Superior temporal gyrus (tissue), 1 donor: Measurements from ENCODE around the gene CLASP1.
"Not testable (repeated sequence)": the region's sequence is repeated elsewhere in the genome, so short reads cannot be mapped to it uniquely, and the experiment has no call there.

ENCODE experiments used
- DNase-seq: peaks from one replicate; pipeline ENCODE4 v3.0.0-alpha.2; 2016; ENCODE audit errors: extremely low spot score

CLASP1 gene

GRCh38 chr2:121662656-121663055 is 13.4 kb upstream of the CLASP1 start:
- DNase-seq: no peak

- DNase-seq: no peak
Observed at GRCh38 chr2:121659933-121660332, 10.7 kb upstream of the CLASP1 start.

- DNase-seq: not testable (repeated sequence)
Observed at GRCh38 chr2:121658393-121658792, 9.1 kb upstream of the CLASP1 start.

GRCh38 chr2:121653035-121653434 is 3.8 kb upstream of the CLASP1 start:
- no peak for DNase-seq

GRCh38 chr2:121650315-121650930 is 1.2 kb upstream of the CLASP1 start:
- no peak for DNase-seq

GRCh38 chr2:121649596-121650314 is 493 bp upstream of the CLASP1 start:
- peak; percentile 99 for DNase-seq

GRCh38 chr2:121648206-121649148 is 785 bp downstream of the CLASP1 start:
- DNase-seq: peak; percentile 66

GRCh38 chr2:121647396-121647795 is 1.9 kb downstream of the CLASP1 start:
- DNase-seq: no peak

GRCh38 chr2:121644715-121645114 is 4.5 kb downstream of the CLASP1 start:
- DNase-seq: no peak

GRCh38 chr2:121643877-121644276 is 5.4 kb downstream of the CLASP1 start:
- DNase-seq: no peak

- DNase-seq: no peak
Observed at GRCh38 chr2:121640380-121641316, 8.6 kb downstream of the CLASP1 start.

GRCh38 chr2:121639846-121640245 is 9.4 kb downstream of the CLASP1 start:
- not testable (repeated sequence) for DNase-seq

GRCh38 chr2:121638333-121638732 is 10.9 kb downstream of the CLASP1 start:
- no peak for DNase-seq

- no peak for DNase-seq
Observed at GRCh38 chr2:121635371-121635770, 13.9 kb downstream of the CLASP1 start.

- no peak for DNase-seq
Observed at GRCh38 chr2:121634354-121635307, 14.6 kb downstream of the CLASP1 start.

- no peak for DNase-seq
Observed at GRCh38 chr2:121633463-121633862, 15.8 kb downstream of the CLASP1 start.

GRCh38 chr2:121627525-121628050 is 21.7 kb downstream of the CLASP1 start:
- DNase-seq: no peak

- DNase-seq: no peak
Observed at GRCh38 chr2:121626777-121627524, 22.3 kb downstream of the CLASP1 start.

GRCh38 chr2:121625953-121626352 is 23.3 kb downstream of the CLASP1 start:
- no peak for DNase-seq
